Measurements from ENCODE around the gene SLC16A9.
"Not testable (repeated sequence)": the region's sequence is repeated elsewhere in the genome, so short reads cannot be mapped to it uniquely, and the experiment has no call there.

The SLC16A9 gene

GRCh38 chr10:59741583-59741982, 31.9 kb upstream of the SLC16A9 start:
- Histone ChIP-seq H3K27me3 (no peaks in the 10 kb centered on the region), H3K4me1 (no peaks in the 10 kb centered on the region)

GRCh38 chr10:59741048-59741447, 31.4 kb upstream of the SLC16A9 start:
- Histone ChIP-seq H3K9ac (no peak overlapping the region), H3K36me3 (no peaks in the 10 kb centered on the region), H4K20me1 (no peaks in the 10 kb centered on the region), H3K4me2 (no peak overlapping the region), H3K4me3 (no peak overlapping the region), H3K4me1 (no peaks in the 10 kb centered on the region), H3K27me3 (no peaks in the 10 kb centered on the region), H3K27ac (no peak overlapping the region), H3K9me3 (replicated peaks in 1 of 11) (peaks cover 14 to 27% (median 22%) of the 10 kb centered on the region in 11 experiments)
- no peak for TF ChIP-seq Cebpa-rat (IDR thresholded peaks at IDR 0.05)

More at GRCh38 chr10:59741583-59741982, 31.9 kb upstream of the SLC16A9 start:
- no peak for TF ChIP-seq Cebpa-rat (IDR thresholded peaks at IDR 0.05)
- Histone ChIP-seq H4K20me1 (no peaks in the 10 kb centered on the region), H3K9me3 (replicated peaks in 1 of 11) (peaks cover 14 to 27% (median 22%) of the 10 kb centered on the region in 11 experiments), H3K9ac (no peak overlapping the region), H3K27ac (no peak overlapping the region), H3K4me2 (no peak overlapping the region), H3K4me3 (no peak overlapping the region), H3K36me3 (no peaks in the 10 kb centered on the region)

GRCh38 chr10:59736749-59737148, 27.1 kb upstream of the SLC16A9 start:
- 0 out of 22 replicates have a peak, but pooled peaks cover 0 to 5% (median 0%) of the 10 kb centered on the region in 11 experiments for H3K9me3 ChIP-seq (replicated peaks in 1 of 11)
- TF ChIP-seq Cebpa-rat (IDR thresholded peaks at IDR 0.05), result no peak
- H3K4me2 ChIP-seq, result no peak overlapping the region
- no peaks in the 10 kb centered on the region for H3K4me1 ChIP-seq
- H3K36me3 ChIP-seq, result no peaks in the 10 kb centered on the region
- no peak overlapping the region for H3K4me3 ChIP-seq
- H3K9ac ChIP-seq, result no peak overlapping the region
- H4K20me1 ChIP-seq, result no peaks in the 10 kb centered on the region
- no peaks in the 10 kb centered on the region for H3K27me3 ChIP-seq
- no peak overlapping the region for H3K27ac ChIP-seq

- no peaks in the 10 kb centered on the region for H3K4me1 ChIP-seq
- no peak for TF ChIP-seq Cebpa-rat (IDR thresholded peaks at IDR 0.05)
- H3K4me2 ChIP-seq, result no peak overlapping the region
- H4K20me1 ChIP-seq, result no peaks in the 10 kb centered on the region
- H3K4me3 ChIP-seq, result no peak overlapping the region
- no peaks in the 10 kb centered on the region for H3K27me3 ChIP-seq
- H3K27ac ChIP-seq, result no peak overlapping the region
- H3K9ac ChIP-seq, result no peak overlapping the region
- H3K36me3 ChIP-seq, result no peaks in the 10 kb centered on the region
- H3K9me3 ChIP-seq (replicated peaks in 1 of 11), result 0 out of 22 replicates have a peak, but pooled peaks cover 0 to 5% (median 0%) of the 10 kb centered on the region in 11 experiments
These were observed 25.6 kb upstream of the SLC16A9 start for GRCh38 chr10:59735296-59735695.

GRCh38 chr10:59734014-59734462, 24.4 kb upstream of the SLC16A9 start:
- H3K27ac ChIP-seq, result no peak overlapping the region
- H3K4me2 ChIP-seq, result no peak overlapping the region
- H3K4me1 ChIP-seq, result no peaks in the 10 kb centered on the region
- H3K9ac ChIP-seq, result no peak overlapping the region
- H4K20me1 ChIP-seq, result no peaks in the 10 kb centered on the region
- TF ChIP-seq Cebpa-rat (IDR thresholded peaks at IDR 0.05), result no peak
- no peaks in the 10 kb centered on the region for H3K27me3 ChIP-seq
- no peaks in the 10 kb centered on the region for H3K36me3 ChIP-seq
- H3K9me3 ChIP-seq (replicated peaks in 1 of 11), result 0 out of 22 replicates have a peak, but pooled peaks cover 0 to 5% (median 0%) of the 10 kb centered on the region in 11 experiments
- H3K4me3 ChIP-seq, result no peak overlapping the region

- not testable (repeated sequence) for H3K9me3 ChIP-seq (replicated peaks in 1 of 11); H3K27me3 ChIP-seq; H3K4me3 ChIP-seq; H3K36me3 ChIP-seq; H3K4me2 ChIP-seq; H3K9ac ChIP-seq; H3K27ac ChIP-seq; H3K4me1 ChIP-seq; H4K20me1 ChIP-seq
These were observed 23.8 kb upstream of the SLC16A9 start for GRCh38 chr10:59733321-59734013.

GRCh38 chr10:59732849-59733248, 23.2 kb upstream of the SLC16A9 start:
- H3K4me3 ChIP-seq; H3K4me2 ChIP-seq; H3K36me3 ChIP-seq; H3K9me3 ChIP-seq (replicated peaks in 1 of 11); H3K27me3 ChIP-seq; H3K4me1 ChIP-seq; H3K27ac ChIP-seq; H4K20me1 ChIP-seq; H3K9ac ChIP-seq: not testable (repeated sequence)

- not testable (repeated sequence) for H3K4me3 ChIP-seq; H3K4me1 ChIP-seq; H3K36me3 ChIP-seq; H3K27me3 ChIP-seq; H3K4me2 ChIP-seq; H3K9ac ChIP-seq; H3K27ac ChIP-seq; H4K20me1 ChIP-seq; H3K9me3 ChIP-seq (replicated peaks in 1 of 11)
These were observed 19.5 kb upstream of the SLC16A9 start for GRCh38 chr10:59729167-59729566.

- Histone ChIP-seq H3K36me3 (no peaks in the 10 kb centered on the region), H3K9ac (no peak overlapping the region), H3K27ac (no peak overlapping the region), H3K4me2 (no peak overlapping the region), H4K20me1 (no peaks in the 10 kb centered on the region), H3K27me3 (no peaks in the 10 kb centered on the region), H3K4me3 (no peak overlapping the region), H3K9me3 (replicated peaks in 1 of 11) (peaks cover 6 to 10% (median 7%) of the 10 kb centered on the region in 11 experiments; a peak in 17 of 22 replicates), H3K4me1 (no peaks in the 10 kb centered on the region)
- no peak for TF ChIP-seq Cebpa-rat (IDR thresholded peaks at IDR 0.05)
These were observed 14.7 kb upstream of the SLC16A9 start for GRCh38 chr10:59724098-59724938.

GRCh38 chr10:59720377-59720776, 10.7 kb upstream of the SLC16A9 start:
- no peaks in the 10 kb centered on the region for H3K36me3 ChIP-seq
- peaks cover 6 to 10% (median 7%) of the 10 kb centered on the region in 11 experiments; a peak in 17 of 22 replicates for H3K9me3 ChIP-seq (replicated peaks in 1 of 11)
- H3K4me3 ChIP-seq, result no peak overlapping the region
- no peak overlapping the region for H3K4me2 ChIP-seq
- no peak overlapping the region for H3K9ac ChIP-seq
- H3K27me3 ChIP-seq, result no peaks in the 10 kb centered on the region
- no peak for TF ChIP-seq Cebpa-rat (IDR thresholded peaks at IDR 0.05)
- no peaks in the 10 kb centered on the region for H4K20me1 ChIP-seq
- H3K4me1 ChIP-seq, result no peaks in the 10 kb centered on the region
- no peak overlapping the region for H3K27ac ChIP-seq

Measured in BLaER1 treated with 17β-estradiol and CSF1 and Interleukin-3, amounts not matched to agents 10 nM and 100 nM (cell line).